ENCODE measurements around the gene GOLGA3. TPM values are rescaled to one million over a fixed set of nuclear protein-coding genes. Genes with fewer than 3 reads are reported as not detected.

The GOLGA3 gene
- total and polyA plus RNA-seq, 10 of the 15 experiments (the other 5 are each of a cell fraction or from before 2014, with no cell fraction given): 2.0 to 42.7 (median 15.2) TPM

- Histone ChIP-seq H3K9me3 (replicated peaks; ENCODE audit: control insufficient read depth, insufficient read depth, low read length) (no peaks in the 10 kb centered on the region), H2AFZ (ENCODE audit: control insufficient read depth, low read depth, low read length) (no peak overlapping the region), H3K79me2 (ENCODE audit: control insufficient read depth, insufficient read depth, low read length) (no peaks in the 10 kb centered on the region), H3K4me1 (ENCODE audit: control insufficient read depth, insufficient read depth, low read length) (no peaks in the 10 kb centered on the region), H3K4me3 (no peak overlapping the region), H3K27ac (ENCODE audit: control insufficient read depth, insufficient read depth) (no peak overlapping the region), H3K9ac (ENCODE audit: control insufficient read depth, insufficient read depth, low read length) (no peak overlapping the region), H3K27me3 (replicated peaks in 1 of 2; ENCODE audit: control insufficient read depth in 2 of 2, insufficient read depth in 2 of 2, low read length in 1 of 2) (no peaks in the 10 kb centered on the region), H3K36me3 (ENCODE audit: control insufficient read depth in 2 of 2, insufficient read depth in 2 of 2, low read length in 1 of 2) (peaks cover 18 to 25% of the 10 kb centered on the region in 2 experiments), H3K4me2 (ENCODE audit: control insufficient read depth, insufficient read depth) (no peak overlapping the region), H4K20me1 (ENCODE audit: control insufficient read depth, insufficient read depth) (no peaks in the 10 kb centered on the region)
- ChIA-PET SMC1A (ENCODE audit: uncharacterized antibody, unreplicated experiment) (no interaction called here), POLR2A (no interaction called here), RAD21 (ENCODE audit: unreplicated experiment) (no interaction called here), CTCF (no interaction called here)
- in situ Hi-C loops (cut with MboI): no loop called here
- no peak for TF ChIP-seq EGR1 (IDR thresholded peaks at IDR 0.05; ENCODE audit: borderline replicate concordance in 1 of 2, low read depth in 2 of 2, low read length in 2 of 2)
- 0 out of 2 replicates have a peak, but pooled peaks have one; percentile 38 for TF ChIP-seq POLR2A (IDR thresholded peaks at IDR 0.05; ENCODE audit: low read depth, low read length)
- 95% methylated on average over 12 of the region's 12 CpGs for WGBS (ENCODE audit: insufficient coverage, insufficient replicate concordance, low lambda C conversion rate, missing lambda C conversion rate)
- BruUV-seq (replicated peaks): no TSS peak
- DNase-seq (ENCODE audit: low read depth, low spot score) (no peak), ATAC-seq (no peak), FAIRE-seq (no peak)
- intact Hi-C loops (cut with micrococcal nuclease; ENCODE audit: unreplicated experiment): no loop called here
Observed at GRCh38 chr12:132852496-132852895, 23.8 kb upstream of the GOLGA3 start.

GRCh38 chr12:132851465-132851864 lies 22.8 kb upstream of the GOLGA3 start:
- Histone ChIP-seq H4K20me1 (ENCODE audit: control insufficient read depth, insufficient read depth) (no peaks in the 10 kb centered on the region), H3K4me3 (no peak overlapping the region), H3K36me3 (ENCODE audit: control insufficient read depth in 2 of 2, insufficient read depth in 2 of 2, low read length in 1 of 2) (peaks cover 18 to 24% of the 10 kb centered on the region in 2 experiments), H3K9me3 (replicated peaks; ENCODE audit: control insufficient read depth, insufficient read depth, low read length) (no peaks in the 10 kb centered on the region), H3K27ac (ENCODE audit: control insufficient read depth, insufficient read depth) (no peak overlapping the region), H3K27me3 (replicated peaks in 1 of 2; ENCODE audit: control insufficient read depth in 2 of 2, insufficient read depth in 2 of 2, low read length in 1 of 2) (no peaks in the 10 kb centered on the region), H2AFZ (ENCODE audit: control insufficient read depth, low read depth, low read length) (no peak overlapping the region), H3K4me1 (ENCODE audit: control insufficient read depth, insufficient read depth, low read length) (no peaks in the 10 kb centered on the region), H3K79me2 (ENCODE audit: control insufficient read depth, insufficient read depth, low read length) (no peaks in the 10 kb centered on the region), H3K9ac (ENCODE audit: control insufficient read depth, insufficient read depth, low read length) (no peak overlapping the region), H3K4me2 (ENCODE audit: control insufficient read depth, insufficient read depth) (no peak overlapping the region)
- ChIA-PET SMC1A (ENCODE audit: uncharacterized antibody, unreplicated experiment) (no interaction called here), POLR2A (no interaction called here), RAD21 (ENCODE audit: unreplicated experiment) (no interaction called here), CTCF (no interaction called here)
- ATAC-seq (no peak), DNase-seq (ENCODE audit: low read depth, low spot score) (no peak), FAIRE-seq (no peak)
- in situ Hi-C loops (cut with MboI): no loop called here
- BruUV-seq (replicated peaks): no TSS peak
- 95% methylated on average over 25 of the region's 25 CpGs for WGBS (ENCODE audit: insufficient coverage, insufficient replicate concordance, low lambda C conversion rate, missing lambda C conversion rate)
- intact Hi-C loops (cut with micrococcal nuclease; ENCODE audit: unreplicated experiment): no loop called here
- TF ChIP-seq SMAD5 (IDR thresholded peaks at IDR 0.05; ENCODE audit: low read depth) (no peak), E4F1 (IDR thresholded peaks at IDR 0.05; ENCODE audit: borderline replicate concordance, partially characterized antibody) (no peak), MEF2A (IDR thresholded peaks at IDR 0.05; ENCODE audit: insufficient read depth, low read depth, low read length) (no peak), ZBTB4 (CRISPR knock-in tag; IDR thresholded peaks at IDR 0.05) (no peak), NR2C2 (IDR thresholded peaks at IDR 0.05; ENCODE audit: borderline replicate concordance, control insufficient read depth, insufficient read length, low read depth) (no peak), RELA (IDR thresholded peaks at IDR 0.05; ENCODE audit: borderline replicate concordance, partially characterized antibody) (no peak), NRF1 (conservative IDR thresholded peaks at IDR 0.05; ENCODE audit: low read depth, low read length) (no peak), IKZF1 (conservative IDR thresholded peaks at IDR 0.05) (no peak)

Data from GM12878 (cell line).